ENCODE data around the gene PIGW. TPM values are rescaled to one million over a fixed set of nuclear protein-coding genes. Genes with fewer than 3 reads are reported as not detected.
"Not testable (repeated sequence)": the region's sequence is repeated elsewhere in the genome, so short reads cannot be mapped to it uniquely, and the experiment has no call there.

The PIGW gene
- total RNA-seq, 1 experiment from 2014 or later, result 9.8 TPM

DNA sequence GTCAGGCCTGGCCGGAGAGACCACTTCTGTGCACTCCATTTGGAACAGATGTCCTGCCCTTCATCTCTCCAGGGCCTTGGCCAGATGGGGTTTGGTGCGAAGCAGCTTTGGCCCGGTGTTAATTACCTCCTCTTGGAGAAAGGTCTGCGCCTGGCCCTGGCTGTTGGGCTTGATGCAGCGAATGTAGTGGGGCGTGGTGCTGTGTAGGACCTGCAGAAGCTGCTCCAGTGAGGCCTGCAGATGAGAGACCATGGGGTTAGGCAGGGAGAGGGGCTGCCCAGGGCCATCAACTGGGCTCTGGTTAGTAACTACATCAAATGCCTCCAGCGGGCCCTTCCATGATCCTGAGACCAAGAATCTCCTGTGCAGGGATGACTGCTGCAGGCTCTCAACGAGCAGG lies 29.6 kb upstream of the PIGW start:
- Mint-ChIP-seq H3K4me1 (ENCODE audit: insufficient read depth, unreplicated experiment) (peaks cover 12% of the 10 kb centered on the region), H3K27me3 (ENCODE audit: insufficient read depth, unreplicated experiment) (no peaks in the 10 kb centered on the region), H3K9me3 (ENCODE audit: unreplicated experiment) (no peaks in the 10 kb centered on the region), H3K36me3 (ENCODE audit: insufficient read depth, unreplicated experiment) (peaks cover 40% of the 10 kb centered on the region), H3K4me3 (ENCODE audit: unreplicated experiment) (no peak overlapping the region), H3K27ac (ENCODE audit: low read depth, unreplicated experiment) (no peak overlapping the region)
- POLR2A ChIA-PET, result no interaction called here
- CTCF ChIA-PET, result no interaction called here
- no peak for DNase-seq (ENCODE audit: unreplicated experiment)
- no TSS peak for BruUV-seq (replicated peaks)
- TF ChIP-seq, protein P1, sequence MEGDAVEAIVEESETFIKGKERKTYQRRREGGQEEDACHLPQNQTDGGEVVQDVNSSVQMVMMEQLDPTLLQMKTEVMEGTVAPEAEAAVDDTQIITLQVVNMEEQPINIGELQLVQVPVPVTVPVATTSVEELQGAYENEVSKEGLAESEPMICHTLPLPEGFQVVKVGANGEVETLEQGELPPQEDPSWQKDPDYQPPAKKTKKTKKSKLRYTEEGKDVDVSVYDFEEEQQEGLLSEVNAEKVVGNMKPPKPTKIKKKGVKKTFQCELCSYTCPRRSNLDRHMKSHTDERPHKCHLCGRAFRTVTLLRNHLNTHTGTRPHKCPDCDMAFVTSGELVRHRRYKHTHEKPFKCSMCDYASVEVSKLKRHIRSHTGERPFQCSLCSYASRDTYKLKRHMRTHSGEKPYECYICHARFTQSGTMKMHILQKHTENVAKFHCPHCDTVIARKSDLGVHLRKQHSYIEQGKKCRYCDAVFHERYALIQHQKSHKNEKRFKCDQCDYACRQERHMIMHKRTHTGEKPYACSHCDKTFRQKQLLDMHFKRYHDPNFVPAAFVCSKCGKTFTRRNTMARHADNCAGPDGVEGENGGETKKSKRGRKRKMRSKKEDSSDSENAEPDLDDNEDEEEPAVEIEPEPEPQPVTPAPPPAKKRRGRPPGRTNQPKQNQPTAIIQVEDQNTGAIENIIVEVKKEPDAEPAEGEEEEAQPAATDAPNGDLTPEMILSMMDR (IDR thresholded peaks at IDR 0.05; ENCODE audit: unreplicated experiment), result no peak
- intact Hi-C loops (cut with micrococcal nuclease), result no loop called here

GRCh38 chr17:36506249-36506826 lies 28.4 kb upstream of the PIGW start:
- DNase-seq (ENCODE audit: unreplicated experiment), result no peak
- TF ChIP-seq, protein P1 (IDR thresholded peaks at IDR 0.05; ENCODE audit: unreplicated experiment), result no peak
- Mint-ChIP-seq H3K4me1 (ENCODE audit: insufficient read depth, unreplicated experiment) (peaks cover 6% of the 10 kb centered on the region), H3K27me3 (ENCODE audit: insufficient read depth, unreplicated experiment) (no peaks in the 10 kb centered on the region), H3K4me3 (ENCODE audit: unreplicated experiment) (no peak overlapping the region), H3K9me3 (ENCODE audit: unreplicated experiment) (no peaks in the 10 kb centered on the region), H3K36me3 (ENCODE audit: insufficient read depth, unreplicated experiment) (peaks cover 38% of the 10 kb centered on the region), H3K27ac (ENCODE audit: low read depth, unreplicated experiment) (no peak overlapping the region)
- ChIA-PET POLR2A (interaction anchor here (0.5 to 1.1 kb wide), 3 partner anchors 9 to 1420 kb away, joined by 3 to 5 read pairs (median 3); no protein-coding TSS in a partner anchor), CTCF (no interaction called here)
- no TSS peak for BruUV-seq (replicated peaks)
- intact Hi-C loops (cut with micrococcal nuclease), result no loop called here

GRCh38 chr17:36506831-36507230 lies 28.0 kb upstream of the PIGW start:
- ChIA-PET POLR2A (interaction anchor here (0.6 to 1.1 kb wide), 2 partner anchors 9 to 14 kb away, joined by 3 to 5 read pairs; no protein-coding TSS in a partner anchor), CTCF (no interaction called here)
- Mint-ChIP-seq H3K36me3 (ENCODE audit: insufficient read depth, unreplicated experiment) (peaks cover 41% of the 10 kb centered on the region), H3K4me3 (ENCODE audit: unreplicated experiment) (no peak overlapping the region), H3K4me1 (ENCODE audit: insufficient read depth, unreplicated experiment) (peaks cover 6% of the 10 kb centered on the region), H3K9me3 (ENCODE audit: unreplicated experiment) (no peaks in the 10 kb centered on the region), H3K27me3 (ENCODE audit: insufficient read depth, unreplicated experiment) (no peaks in the 10 kb centered on the region), H3K27ac (ENCODE audit: low read depth, unreplicated experiment) (no peak overlapping the region)
- no TSS peak for BruUV-seq (replicated peaks)
- intact Hi-C loops (cut with micrococcal nuclease), result no loop called here
- no peak for DNase-seq (ENCODE audit: unreplicated experiment)
- TF ChIP-seq, protein P1 (IDR thresholded peaks at IDR 0.05; ENCODE audit: unreplicated experiment), result no peak

GRCh38 chr17:36507266-36507665 lies 27.5 kb upstream of the PIGW start:
- Mint-ChIP-seq H3K4me3 (ENCODE audit: unreplicated experiment) (no peak overlapping the region), H3K27me3 (ENCODE audit: insufficient read depth, unreplicated experiment) (no peaks in the 10 kb centered on the region), H3K4me1 (ENCODE audit: insufficient read depth, unreplicated experiment) (peaks cover 3% of the 10 kb centered on the region), H3K36me3 (ENCODE audit: insufficient read depth, unreplicated experiment) (peaks cover 39% of the 10 kb centered on the region), H3K9me3 (ENCODE audit: unreplicated experiment) (no peaks in the 10 kb centered on the region), H3K27ac (ENCODE audit: low read depth, unreplicated experiment) (no peak overlapping the region)
- no TSS peak for BruUV-seq (replicated peaks)
- CTCF ChIA-PET, result no interaction called here
- intact Hi-C loops (cut with micrococcal nuclease), result no loop called here
- TF ChIP-seq, protein P1 (IDR thresholded peaks at IDR 0.05; ENCODE audit: unreplicated experiment), result no peak
- POLR2A ChIA-PET, result interaction anchor here (1.1 kb wide), 1 partner anchor 10 kb away, joined by 5 read pairs; no protein-coding TSS in a partner anchor
- no peak for DNase-seq (ENCODE audit: unreplicated experiment)

DNA sequence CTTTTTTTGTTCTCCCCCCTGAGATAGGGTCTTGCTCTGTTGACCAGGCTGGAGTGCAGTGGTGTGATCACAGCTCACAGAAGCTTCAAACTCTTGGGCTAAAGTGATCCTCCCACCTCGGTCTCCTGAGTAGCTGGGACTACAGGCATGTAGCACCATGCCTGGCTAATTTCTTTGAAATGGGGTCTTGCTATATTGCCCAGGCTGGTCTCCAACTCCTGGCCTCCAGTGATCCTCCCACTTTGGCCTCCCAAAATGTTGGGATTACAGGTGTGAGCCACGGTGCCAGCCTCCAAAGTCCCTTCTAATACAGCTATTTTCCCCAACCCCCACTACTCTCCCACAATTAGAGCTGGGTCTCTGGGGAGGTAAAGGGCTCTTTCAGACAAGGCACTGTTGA lies 26.3 kb upstream of the PIGW start:
- intact Hi-C loops (cut with micrococcal nuclease); DNase-seq (ENCODE audit: unreplicated experiment); H3K4me1 Mint-ChIP-seq (ENCODE audit: insufficient read depth, unreplicated experiment); H3K9me3 Mint-ChIP-seq (ENCODE audit: unreplicated experiment); H3K27ac Mint-ChIP-seq (ENCODE audit: low read depth, unreplicated experiment); BruUV-seq (replicated peaks); H3K4me3 Mint-ChIP-seq (ENCODE audit: unreplicated experiment); H3K27me3 Mint-ChIP-seq (ENCODE audit: insufficient read depth, unreplicated experiment); CTCF ChIA-PET: not testable (repeated sequence)
- POLR2A ChIA-PET, result interaction anchor here (0.8 to 1.5 kb wide), 2 partner anchors 14 to 18 kb away, joined by 3 to 5 read pairs; no protein-coding TSS in a partner anchor
- H3K36me3 Mint-ChIP-seq (ENCODE audit: insufficient read depth, unreplicated experiment), result peaks cover 28% of the 10 kb centered on the region

Data from MCF 10A (cell line).